ENCODE results near the gene SLC2A2.

SLC2A2 gene

DNA sequence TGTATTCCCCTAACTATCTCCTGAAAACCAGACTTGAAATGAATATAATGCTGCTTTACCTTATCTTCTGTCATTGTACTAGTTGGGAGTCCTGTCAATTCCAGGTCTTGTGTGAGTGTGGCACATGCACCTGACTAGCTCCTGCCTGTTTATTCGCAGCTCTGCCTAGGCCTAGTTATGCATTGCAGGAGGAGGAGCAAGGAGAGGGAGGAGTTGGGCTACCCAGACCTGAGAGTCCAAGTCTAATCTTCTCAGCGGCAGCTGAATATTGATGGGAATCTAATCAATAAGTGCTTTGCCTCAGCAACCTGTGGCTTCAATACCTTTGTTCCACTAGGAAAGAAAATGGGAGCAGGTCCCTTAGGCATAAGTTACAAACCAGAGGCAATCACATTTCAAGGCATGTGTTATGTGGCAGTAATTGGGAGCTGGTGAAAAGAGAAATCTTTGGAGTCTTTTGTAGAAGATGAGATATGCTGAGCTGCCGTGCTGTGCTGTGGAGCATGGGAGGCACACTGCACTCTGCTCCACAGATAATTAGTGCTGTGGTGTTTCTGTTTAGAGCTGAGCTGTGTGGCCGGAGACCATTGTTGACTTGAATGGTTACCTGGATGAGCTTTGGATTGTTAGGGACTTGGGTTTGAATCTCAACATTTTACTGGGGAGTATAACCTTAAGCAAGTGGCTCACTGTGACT is at the start of gene SLC2A2:
Gene SLC2A2, minus strand, starts transcription at position 124 of the 697 bp plus-strand sequence. Its CDS starts 50 bp downstream, at position 74.
- DNase-seq, result no peak

DNA sequence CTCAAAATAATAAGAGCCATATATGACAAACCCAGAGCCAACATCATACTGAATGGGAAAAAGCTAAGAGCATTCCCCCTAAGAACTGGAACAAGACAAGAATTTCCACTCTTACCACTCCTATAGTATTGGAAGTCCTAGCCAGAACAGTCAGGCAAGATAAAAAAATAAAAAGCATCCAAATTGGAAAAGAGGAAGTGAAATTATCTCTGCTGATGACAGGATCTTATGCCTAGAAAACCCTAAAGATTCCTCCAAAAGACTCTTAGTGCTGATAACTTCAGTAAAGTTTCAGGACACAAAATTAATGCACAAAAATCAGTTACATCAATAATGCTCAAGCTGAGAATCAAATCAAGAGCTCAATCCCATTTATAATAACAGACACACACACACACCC is 45.9 kb upstream of the SLC2A2 start:
- no peak for DNase-seq

DNA sequence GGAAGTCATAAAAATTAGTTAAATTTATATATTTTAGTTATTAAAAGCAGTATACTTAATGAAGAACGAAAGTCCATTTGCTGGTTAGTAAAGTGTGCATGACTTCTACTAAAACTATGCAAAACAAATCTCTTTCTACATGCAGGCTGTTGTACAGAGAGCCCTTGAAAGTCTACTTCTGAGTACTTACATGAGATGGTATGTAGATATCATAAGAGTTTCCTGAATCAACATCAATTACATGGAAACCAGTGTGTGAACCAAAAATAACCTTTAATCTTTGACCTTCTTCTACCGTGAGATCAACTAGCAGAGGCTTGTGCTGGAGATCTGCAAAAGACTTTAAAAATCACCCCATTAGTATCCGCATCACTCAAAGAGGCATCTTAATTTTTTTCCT is 42.1 kb upstream of the SLC2A2 start:
- no peak for DNase-seq

DNA sequence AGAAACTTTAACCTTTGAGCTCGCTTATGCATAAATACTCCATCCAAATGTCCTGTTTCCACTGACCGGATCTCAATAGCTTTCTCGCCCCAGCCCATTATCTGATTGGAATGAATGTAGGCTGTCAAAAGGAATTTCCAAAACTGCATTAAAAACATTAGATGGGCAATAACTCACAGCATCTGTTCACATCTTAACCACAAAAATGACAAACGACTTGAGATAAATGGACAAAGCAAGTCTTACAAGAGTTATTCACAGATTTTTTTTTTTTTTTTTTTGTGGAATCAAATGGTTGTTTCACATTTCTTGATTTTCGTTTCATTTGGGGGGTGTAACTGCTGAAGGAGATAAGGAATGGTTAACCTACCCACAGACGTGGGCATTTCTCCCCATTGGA is 39.7 kb upstream of the SLC2A2 start:
- no peak for DNase-seq

DNA sequence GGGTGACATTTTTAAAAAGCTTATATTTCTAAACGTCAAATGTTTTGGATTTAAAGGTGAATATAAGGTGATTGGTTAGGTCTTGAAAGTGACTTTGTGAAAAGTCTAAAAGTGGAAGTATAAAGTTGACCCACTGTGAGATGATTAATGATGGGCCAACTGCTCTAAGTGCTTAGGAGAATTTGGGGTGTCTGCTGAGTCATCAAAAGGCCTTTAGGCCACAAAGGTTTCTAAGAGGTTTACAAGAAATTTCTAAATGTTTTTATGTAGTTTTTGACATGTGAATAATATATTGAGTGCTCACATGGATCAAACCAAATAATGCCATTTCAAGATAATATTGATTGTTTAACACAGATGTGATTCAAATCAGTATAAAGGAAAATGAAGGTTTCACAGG is 39.2 kb upstream of the SLC2A2 start:
- DNase-seq, result no peak

DNA sequence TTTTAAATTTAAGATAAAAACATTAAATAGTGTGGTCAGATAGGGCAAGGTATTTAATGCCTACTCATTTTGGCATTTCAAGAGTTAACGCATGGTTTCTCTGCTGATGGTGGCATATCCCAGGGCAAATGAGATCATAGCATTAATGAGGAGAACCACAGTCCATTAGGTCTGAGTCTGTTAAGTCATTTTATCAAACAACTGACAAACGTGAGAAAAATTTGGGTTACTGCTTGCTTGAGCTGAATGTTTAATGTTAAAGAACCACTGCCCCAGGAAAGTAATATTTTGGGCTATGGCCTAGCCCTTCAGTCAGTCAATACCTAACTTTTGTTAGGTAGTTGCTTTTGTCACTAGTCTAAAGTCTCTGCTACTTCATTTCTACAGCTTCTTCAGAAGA is 37.9 kb upstream of the SLC2A2 start:
- DNase-seq, result no peak

DNA sequence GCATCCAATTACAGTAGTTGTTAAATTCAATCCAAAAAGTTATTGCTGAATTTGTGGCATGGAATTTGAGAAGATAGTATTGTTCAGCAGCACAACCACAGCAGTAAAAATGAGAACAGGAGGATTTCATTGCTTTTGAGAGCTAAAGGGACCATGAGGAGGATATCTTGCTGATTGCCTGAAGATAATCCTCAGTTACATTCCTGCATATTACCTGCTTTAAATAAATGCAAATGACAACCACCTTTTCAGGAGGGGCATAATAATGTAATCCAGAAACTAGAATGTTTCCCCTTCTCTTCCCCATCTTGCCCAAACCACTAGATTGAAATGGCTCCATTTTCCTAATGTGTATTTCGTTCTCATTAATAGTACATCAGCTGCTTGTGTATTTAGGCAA is 35.2 kb upstream of the SLC2A2 start:
- no peak for DNase-seq

DNA sequence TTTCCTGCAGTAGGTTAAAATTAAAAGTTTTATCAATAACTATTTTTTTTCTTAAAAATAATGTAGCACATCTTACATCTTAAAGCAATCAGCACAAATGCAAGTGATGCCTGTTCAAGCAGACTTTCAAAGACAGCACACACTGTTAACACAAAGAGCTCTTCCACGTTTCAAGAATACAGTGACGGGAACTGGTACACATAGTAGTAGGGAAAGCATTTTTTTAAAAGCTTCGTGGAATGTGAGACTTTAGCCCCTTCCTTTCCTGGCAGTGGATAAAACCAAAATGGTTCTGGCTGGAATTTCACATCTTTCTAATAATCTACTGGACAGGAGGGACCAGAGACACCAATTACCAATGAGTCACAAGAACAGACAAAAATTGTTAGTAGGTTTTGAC is 33.5 kb upstream of the SLC2A2 start:
- DNase-seq, result no peak

DNA sequence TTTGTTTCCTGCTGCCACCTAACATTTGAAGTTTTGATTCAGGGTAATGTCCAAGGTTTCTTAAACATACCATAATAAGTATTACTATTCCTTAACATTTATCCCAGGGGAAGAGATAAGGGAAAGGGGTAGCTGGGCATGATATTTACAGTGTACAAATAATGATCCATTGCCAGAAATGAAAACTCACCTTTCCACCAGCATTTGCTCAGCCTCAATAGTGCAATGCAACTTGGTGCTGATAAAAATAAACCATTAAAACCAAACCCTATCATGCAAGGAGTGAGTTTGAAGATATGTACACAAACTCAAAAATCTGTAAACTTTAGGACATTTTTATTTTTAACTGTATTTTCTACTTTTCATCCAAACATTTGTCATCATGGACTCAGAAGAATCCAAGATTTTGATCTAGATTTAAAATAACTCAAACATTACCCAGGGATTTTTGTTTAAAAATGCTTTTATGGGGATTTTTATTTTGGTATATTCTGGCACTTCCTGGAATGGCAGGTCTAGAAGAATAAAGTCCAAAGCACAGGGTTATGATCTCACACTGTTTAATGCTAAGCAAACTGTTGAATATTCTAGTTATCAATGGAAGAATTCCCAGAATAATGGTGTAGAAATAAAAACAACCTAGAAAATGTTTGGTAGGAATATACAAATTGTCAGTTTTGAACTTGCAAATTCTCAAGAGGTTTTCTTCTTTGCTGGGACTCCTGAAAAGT is 32.5 kb upstream of the SLC2A2 start:
- no peak for DNase-seq

DNA sequence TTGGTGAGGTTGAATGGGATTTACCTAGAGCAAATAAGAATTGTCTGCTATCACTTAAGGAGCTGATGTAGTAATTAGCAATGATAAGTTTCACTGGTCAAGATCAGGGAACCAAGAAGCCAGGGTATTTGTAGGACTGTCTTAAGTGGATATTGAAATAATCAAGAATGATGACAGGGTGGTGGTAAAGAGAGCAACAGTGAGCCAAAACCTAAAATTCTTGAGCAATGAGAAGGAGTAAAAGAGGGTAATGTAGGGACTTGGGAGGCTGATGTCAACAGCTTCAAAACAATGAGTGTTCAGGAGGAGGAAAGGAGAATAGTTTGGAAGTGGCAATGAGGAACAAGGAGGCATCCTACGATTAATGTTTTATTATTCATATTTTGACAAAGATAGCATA is 31.5 kb upstream of the SLC2A2 start:
- DNase-seq, result no peak

DNA sequence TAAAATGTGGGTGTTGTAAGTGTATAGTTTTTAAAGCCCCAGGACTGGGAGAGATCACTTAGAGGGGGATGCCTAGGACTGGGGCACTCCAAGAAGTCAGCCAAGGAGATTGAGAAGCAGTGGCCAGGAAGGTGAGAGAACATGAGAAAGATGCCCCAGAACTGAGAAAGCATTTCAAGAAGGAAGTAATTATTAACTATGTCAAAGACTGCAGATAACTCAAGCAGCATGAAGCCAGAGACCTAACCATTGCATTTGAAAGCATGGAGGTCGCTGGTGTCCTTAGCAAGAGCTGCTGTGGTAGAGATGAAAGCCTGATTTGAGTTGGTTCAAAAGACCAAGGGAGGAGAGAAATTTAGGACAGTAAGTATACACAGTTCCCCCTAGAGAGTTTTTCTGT is 30.6 kb upstream of the SLC2A2 start:
- DNase-seq, result no peak

DNA sequence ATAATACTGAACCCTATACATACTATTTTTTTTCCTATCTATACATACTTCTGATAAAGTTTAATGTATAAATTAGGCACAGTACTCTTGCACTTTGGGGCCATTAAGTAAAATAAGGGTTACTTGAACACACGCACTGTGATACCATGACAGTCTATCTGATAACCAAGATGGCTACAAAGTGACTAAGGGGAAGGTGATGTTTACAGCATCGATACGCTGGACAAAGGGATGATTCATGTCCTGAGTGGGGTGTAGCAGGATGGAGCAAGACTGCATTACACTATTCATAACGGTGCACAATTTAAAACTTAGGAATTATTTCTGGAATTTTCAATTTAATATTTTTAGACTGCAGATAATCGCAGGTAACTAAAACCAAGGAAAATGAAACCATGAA is 30.0 kb upstream of the SLC2A2 start:
- DNase-seq, result no peak

DNA sequence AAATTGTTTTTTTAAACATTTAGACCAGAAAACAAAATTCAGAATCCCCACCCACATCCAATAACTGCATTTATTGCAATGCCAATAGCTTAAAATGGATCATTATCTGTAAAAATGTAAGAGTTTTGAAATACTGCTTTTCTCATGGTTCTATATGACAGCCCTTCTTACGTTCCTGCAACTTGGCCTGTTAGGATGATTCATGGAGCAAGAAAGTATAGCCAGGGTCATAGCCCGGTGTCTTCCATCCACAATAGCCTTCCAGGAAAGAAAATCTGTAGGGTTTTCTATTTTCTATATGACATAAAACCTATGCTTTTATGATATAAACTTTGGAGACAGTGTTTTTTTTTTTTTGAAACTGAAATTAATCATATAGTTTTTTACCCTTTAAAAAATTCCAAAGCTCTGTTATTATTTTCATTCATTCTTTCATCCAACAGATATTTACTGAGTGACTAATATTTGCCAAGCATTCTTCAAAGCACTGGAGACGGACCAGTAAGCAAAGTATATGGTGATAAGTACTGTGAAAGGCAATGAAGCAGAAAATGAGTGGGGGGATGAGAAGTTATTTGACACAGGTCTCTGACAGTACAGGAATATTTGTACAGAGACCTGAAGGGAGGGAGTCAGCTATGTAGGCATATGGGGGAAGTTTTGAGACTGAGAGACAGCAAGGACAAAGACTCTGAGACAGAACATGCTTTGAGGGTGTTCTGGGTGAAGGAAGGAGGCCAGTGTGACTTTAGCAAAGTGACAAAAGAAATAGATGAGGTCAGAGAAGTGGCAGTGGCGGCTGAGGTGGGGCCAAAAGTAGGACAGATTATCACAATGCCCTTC is 29.0 kb upstream of the SLC2A2 start:
- no peak for DNase-seq

DNA sequence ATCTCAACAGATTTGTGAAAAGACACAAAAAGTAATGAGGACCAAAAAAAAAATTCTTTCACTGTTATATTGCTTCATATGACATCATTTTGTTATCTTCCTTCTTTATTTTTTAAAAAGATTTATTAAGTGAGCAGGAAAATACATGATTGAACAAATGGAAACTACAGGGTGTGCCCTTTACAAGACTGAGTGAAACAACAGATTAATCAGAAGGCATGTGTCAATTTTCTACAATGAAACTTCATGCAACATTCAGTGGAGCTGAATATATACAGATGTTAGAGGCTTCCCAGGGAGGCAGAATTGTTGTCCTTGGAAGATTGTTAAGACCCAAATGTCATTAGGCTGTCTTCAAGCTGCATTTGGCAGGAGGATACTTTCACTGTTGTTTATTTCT is 28.4 kb upstream of the SLC2A2 start:
- no peak for DNase-seq

DNA sequence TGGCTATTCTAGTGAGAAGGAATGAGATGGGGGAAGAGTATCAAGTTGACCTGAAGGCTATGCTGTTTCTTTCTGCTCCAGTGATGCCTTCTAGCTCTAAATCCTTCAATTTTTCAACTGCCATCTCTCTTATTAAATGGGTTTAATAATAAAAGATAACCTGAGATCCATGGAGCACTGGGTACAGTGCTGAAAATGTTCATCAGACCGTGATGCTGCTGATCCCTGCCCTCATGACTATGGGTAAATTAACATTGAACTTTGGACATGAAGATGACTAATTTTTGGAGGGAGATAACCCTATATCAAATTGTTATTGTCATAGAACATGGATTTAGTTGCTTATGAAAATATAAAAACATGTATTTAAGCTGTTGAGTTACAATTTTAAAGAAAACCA is 27.7 kb upstream of the SLC2A2 start:
- no peak for DNase-seq

DNA sequence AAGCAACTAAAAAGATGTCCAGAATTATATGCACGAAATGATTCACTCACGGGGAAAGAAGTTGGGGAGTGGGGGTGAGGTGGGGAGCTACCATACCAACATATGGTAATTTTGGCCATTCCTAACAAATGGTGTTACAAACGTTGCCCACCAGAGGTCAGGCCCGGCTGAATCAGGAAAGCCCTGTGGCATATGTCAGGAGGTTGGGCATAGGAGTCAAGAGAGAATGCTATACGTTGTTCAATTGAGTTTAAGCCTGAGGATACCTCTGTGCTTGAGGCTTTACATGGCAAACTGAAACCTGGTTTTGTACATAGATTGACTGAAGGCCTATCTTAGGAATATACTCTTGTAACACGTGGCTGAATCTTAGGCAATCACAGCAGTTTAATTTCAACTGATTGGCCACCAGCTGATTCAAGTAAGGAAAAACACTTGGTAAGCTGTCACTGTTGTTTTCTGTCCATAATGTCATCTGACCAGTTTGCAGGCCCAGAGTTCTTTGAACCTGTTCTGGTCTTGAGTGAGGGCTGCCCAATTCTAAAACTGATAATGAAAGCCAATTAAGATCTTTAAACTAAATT is 23.4 kb upstream of the SLC2A2 start:
- DNase-seq, result peak; percentile 62

DNA sequence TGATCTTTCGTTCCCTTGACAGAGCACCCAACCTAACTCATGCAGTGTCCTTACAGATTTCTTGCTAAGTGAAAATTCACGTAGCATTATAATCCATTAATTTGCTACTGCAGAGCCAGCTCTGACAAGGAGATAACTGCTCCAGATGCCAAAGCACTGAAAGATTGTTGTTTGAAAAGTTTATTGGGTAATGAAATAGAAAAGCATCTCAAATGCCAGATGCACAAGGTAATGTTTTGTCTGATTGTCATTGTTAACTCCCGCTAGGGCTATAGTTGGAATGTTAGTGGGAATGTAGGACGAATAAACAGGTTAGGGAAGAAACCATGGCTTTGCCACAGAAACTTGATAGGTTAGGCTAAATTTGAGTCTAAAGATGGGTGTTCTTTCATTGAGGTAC is 20.2 kb upstream of the SLC2A2 start:
- DNase-seq, result no peak

DNA sequence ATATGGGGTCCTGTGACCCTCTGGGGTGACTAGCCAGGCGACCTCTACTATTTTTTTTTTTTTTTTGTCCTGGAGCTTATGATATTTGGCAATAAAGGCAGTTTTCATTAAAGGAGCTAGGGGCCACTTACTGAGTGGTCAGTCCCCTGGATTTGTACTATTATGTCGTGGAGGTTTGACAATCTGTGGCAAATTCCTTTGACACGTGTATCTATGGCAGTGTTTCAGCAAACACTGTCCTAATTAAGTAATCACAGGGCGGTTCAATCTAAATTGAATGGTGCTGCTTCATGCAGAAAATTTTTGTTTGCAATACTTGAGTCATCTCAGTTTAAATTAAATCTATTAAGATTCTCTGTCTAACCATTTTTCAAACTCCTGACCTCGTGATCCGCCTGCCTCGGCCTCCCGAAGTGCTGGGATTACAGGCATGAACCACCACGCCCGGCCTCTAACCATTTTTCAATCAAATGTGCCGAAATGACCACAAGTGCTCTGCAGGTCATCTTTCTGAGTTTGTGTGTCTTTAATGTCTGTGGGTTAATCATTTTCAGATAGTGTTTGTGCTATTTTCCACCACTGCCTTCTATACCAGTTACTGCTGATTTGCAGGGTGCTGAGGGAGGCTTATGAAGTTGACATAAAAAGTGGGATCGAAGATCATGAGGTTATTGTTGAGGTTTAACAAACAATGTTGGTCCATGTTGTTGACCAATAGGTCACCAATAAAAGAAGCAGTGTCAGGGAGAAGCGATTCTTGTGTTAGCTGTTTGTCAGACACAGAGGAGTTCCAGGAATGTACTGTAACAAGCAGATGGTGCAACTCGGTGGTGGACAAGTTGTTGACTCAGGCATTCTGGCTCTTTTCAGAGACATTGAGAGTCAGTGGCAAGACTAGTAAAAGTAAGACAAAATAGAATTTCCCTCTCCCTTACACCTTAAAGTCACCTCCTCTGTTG is 18.6 kb upstream of the SLC2A2 start:
- no peak for DNase-seq

DNA sequence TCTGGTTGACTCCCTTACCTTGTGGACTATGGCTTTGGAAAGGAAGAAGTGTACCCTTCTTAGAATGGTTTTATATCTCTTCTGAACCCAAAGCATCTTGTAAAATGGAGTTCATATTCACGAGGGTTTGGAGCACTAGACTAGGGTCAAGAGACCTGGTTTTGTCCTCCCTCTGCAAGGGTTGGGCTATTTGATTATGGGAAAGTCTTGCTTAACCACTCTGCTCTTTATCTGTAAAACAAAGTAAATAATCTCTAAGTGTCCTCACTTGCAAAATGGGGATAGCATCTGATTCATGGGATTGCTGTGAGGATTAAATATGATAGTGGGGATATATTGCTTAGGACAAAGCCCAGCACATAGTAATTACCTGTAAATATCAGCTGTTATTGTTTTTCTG is 17.9 kb upstream of the SLC2A2 start:
- DNase-seq, result no peak

DNA sequence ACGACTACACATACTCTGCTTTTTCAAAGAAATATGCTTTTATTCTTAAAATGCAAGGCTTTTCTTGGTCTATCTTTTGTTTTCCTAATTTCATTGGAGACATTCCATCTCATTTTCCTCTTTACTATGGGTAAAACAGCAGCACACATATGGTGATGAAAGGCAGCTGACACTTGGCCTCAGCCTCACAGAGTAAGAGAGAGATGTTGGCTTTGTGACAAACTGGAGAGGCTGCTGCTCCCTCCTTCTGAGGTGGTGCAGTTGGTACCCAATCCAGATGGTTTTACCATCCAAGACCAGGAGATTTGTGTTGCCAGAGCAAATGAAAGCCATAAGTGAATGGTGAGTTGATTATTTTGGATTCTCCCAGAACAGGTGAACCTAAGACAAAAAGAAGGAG is 13.2 kb upstream of the SLC2A2 start:
- no peak for DNase-seq

DNA sequence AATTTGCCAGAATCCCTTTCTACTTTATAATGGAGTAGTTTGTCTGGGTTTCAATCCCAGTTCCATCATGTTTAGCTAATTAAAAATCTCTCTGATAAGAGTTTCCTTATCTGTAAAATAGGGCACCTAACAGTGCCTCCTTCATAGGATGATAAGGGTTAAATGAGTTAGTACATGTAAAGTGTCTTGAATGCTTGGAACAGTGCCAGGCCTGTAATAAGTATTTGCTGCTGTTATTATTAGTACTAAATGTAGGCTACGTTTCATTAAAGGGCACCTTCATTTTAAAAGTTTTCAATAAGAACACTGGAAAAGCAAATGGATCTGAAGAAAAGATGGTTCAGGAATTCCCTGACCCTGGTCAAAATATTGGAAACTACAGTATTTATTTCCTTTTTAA is 11.8 kb upstream of the SLC2A2 start:
- DNase-seq, result no peak

DNA sequence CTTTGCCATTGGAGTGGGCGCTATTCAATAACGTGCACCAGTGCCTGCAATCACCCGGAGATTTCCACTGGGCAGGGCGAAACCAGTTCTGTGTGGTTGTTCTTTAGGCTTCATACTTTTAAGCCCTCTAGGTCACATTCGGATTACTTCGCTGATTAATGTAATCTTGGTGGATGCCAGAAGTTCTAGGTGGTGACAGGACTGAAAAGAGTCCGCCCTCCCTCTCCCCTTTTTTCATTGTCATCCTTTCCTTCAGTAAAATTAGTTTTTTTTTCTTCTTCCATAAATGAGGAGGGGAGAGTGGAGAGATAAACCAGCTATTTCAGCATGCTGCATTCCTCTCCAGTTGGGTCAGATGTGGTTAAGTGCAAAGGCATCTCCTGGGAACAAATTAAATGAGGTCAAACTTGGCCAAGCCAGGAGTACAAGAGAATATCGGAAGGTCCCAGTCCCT is 2.3 kb upstream of the SLC2A2 start:
- peak; percentile 61 for DNase-seq

All from amniotic stem cell (primary cell).